Right lobe of liver (tissue), 6 donors: ENCODE data around the gene RAB1B. TPM values are rescaled to one million over a fixed set of nuclear protein-coding genes. Genes with fewer than 3 reads are reported as not detected.

Experiments
- ATAC-seq, 4 donors: fragments of 200-7000 bp; cut with Tn5 transposase; one replicate each; pipeline ENCODE4 v1.9.1; 2020; ENCODE audit warnings: mild to moderate bottlenecking in 4 of 4, moderate library complexity in 4 of 4
- DNase-seq, 3 donors: peaks; one replicate each; pipeline ENCODE4 v3.0.0-alpha.2; 2020
- H3K27ac ChIP-seq, 3 donors: fragments of 200-600 bp; one replicate each; pipeline ENCODE4 v1.8.0; 2022
- H3K27me3 ChIP-seq, 2 donors: fragments of 200-600 bp; one replicate each; pipeline ENCODE4 v1.8.0; 2022
- H3K36me3 ChIP-seq, 4 donors: fragments of 200-600 bp; sonication (generic) in 1 of 4; one replicate each; pipeline versions ENCODE4 v1.5.1 to v1.8.0; 2017 to 2022; ENCODE audit warnings: control low read depth in 1 of 4
- H3K4me1 ChIP-seq, 4 donors: fragments of 200-600 bp; sonication (generic) in 1 of 4; one replicate each; pipeline versions ENCODE4 v1.5.1 to v1.8.0; 2017 to 2022; ENCODE audit warnings: control low read depth in 1 of 4
- H3K4me3 ChIP-seq, 3 donors: fragments of 200-600 bp; one replicate each; pipeline ENCODE4 v1.8.0; 2022
- H3K9me3 ChIP-seq, 4 donors: fragments of 200-600 bp; sonication (generic) in 1 of 4; one replicate each; pipeline versions ENCODE4 v1.5.1 to v1.8.0; 2017 to 2022; ENCODE audit warnings: control low read depth in 1 of 4
- POLR2A ChIP-seq: fragments of 450-650 bp; IDR thresholded peaks from one replicate; pipeline ENCODE4 v1.6.1; 2017; ENCODE audit warnings: antibody characterized with exemption, mild to moderate bottlenecking
- WGBS: methylation state at CpG from one replicate; pipeline ENCODE4 v1.1.6; 2018; ENCODE audit warnings: low coverage, low lambda C conversion rate; ENCODE audit not compliant: insufficient coverage; ENCODE audit errors: missing lambda C conversion rate; 5-methylcytosine and 5-hydroxymethylcytosine counted together
- intact Hi-C, 2 donors: fragments of 100-400 bp; cut with DNase I; formaldehyde crosslinking; loops; one replicate each; pipeline versions ENCODE4 v1.11.2 to v1.14.1; 2022
- total RNA-seq, 6 experiments: library from RNA; depleted of rRNA in 2 of 6; stranded (reverse); fragments of >200 nt in 2 of 6; fragmentation: NEBNext Ultra II Directional in 3 of 6; extraction: Animal tissue kit (Norgen Biotek cat#: 25700) in 3 of 6; gene quantifications; one replicate each; pipeline versions ENCODE4 v1.1.0 to v1.2.4, GENCODE V29; 2016 to 2023
- TF ChIP-seq, protein P1 (sequence below), 4 donors: fragments of 200-600 bp in 3 of 4; fragments of 450-650 bp in 1 of 4; IDR thresholded peaks; one replicate each; pipeline versions ENCODE4 v1.5.1 to v1.8.0; 2016 to 2022; ENCODE audit warnings: antibody characterized with exemption in 4 of 4, mild to moderate bottlenecking in 2 of 4
- donor health status: DM: no; HTN: yes; CAD: no.
- donor health status: DM: no; HTN: no; CAD: no.
- donor health status: DM: no; HTN: no; CAD: no.
- donor health status: DM: no; HTN: yes; CAD: no.
- donor health status: DM: no; HTN: yes; CAD: no.

The RAB1B gene
- total RNA-seq, 6 experiments from 2014 or later, result 52.3 to 69.0 (median 59.6) TPM

DNA sequence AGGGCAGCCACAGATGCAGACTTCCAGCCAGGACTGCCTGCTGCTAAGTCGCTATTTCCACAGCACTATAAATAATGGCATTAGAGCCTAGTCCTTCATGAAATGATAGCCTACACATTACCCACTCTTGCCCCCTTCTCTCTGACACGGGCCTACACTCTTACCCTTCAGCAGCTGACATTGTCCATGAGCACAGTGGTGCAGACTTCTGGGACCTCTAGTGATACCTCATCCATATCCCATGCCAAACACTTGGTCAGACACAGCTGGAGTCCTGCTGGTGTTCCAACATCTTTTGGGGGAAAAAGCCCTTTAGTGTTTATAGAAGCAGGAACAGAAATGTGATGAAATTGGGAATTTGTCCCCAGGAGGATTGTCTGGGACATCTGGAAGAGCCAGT is 43.4 kb upstream of the RAB1B start:
- H3K9me3 ChIP-seq, result no peaks in the 10 kb centered on the region
- H3K27me3 ChIP-seq, result no peaks in the 10 kb centered on the region
- TF ChIP-seq POLR2A, result no peak
- TF ChIP-seq, protein P1, sequence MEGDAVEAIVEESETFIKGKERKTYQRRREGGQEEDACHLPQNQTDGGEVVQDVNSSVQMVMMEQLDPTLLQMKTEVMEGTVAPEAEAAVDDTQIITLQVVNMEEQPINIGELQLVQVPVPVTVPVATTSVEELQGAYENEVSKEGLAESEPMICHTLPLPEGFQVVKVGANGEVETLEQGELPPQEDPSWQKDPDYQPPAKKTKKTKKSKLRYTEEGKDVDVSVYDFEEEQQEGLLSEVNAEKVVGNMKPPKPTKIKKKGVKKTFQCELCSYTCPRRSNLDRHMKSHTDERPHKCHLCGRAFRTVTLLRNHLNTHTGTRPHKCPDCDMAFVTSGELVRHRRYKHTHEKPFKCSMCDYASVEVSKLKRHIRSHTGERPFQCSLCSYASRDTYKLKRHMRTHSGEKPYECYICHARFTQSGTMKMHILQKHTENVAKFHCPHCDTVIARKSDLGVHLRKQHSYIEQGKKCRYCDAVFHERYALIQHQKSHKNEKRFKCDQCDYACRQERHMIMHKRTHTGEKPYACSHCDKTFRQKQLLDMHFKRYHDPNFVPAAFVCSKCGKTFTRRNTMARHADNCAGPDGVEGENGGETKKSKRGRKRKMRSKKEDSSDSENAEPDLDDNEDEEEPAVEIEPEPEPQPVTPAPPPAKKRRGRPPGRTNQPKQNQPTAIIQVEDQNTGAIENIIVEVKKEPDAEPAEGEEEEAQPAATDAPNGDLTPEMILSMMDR (IDR thresholded peaks at IDR 0.05), result no peak
- H3K4me3 ChIP-seq, result no peak overlapping the region
- H3K27ac ChIP-seq, result no peak overlapping the region
- intact Hi-C loops, result loop anchor here (10.0 kb wide), 1 partner anchor 60 kb away; the partner anchor contains the start of gene YIF1A (in 2 of the 2)
- ATAC-seq (no peak), DNase-seq (no peak)
- 60% methylated on average over 1 of the region's 2 CpGs for WGBS
- peaks cover 0 to 5% (median 0%) of the 10 kb centered on the region in 4 donors for H3K36me3 ChIP-seq
- no peaks in the 10 kb centered on the region for H3K4me1 ChIP-seq

DNA sequence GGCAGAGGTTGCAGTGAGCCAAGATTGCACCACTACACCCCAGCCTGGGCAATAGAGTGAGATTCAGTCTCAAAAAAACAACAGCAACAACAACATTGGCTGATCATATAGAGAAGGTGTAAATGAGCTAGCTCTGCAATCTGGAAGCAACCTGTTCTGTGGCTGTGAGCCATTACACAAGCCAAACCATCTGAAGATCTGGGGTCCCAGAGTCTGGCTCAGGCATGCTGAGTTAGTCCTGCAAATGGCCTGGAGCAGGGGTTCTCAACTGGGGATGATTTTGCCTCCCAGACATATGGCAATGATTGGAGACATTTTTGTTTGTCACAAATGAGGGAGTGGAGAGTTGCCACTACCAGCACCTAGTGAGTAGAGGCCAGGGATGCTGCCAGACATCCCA is 42.3 kb upstream of the RAB1B start:
- no peak overlapping the region for H3K4me3 ChIP-seq
- ATAC-seq (no peak), DNase-seq (no peak)
- no peak overlapping the region for H3K27ac ChIP-seq
- no peaks in the 10 kb centered on the region for H3K9me3 ChIP-seq
- no peaks in the 10 kb centered on the region for H3K27me3 ChIP-seq
- no peaks in the 10 kb centered on the region for H3K4me1 ChIP-seq
- intact Hi-C loops, result loop anchor here (10.0 kb wide), 1 partner anchor 59 kb away; the partner anchor contains the start of gene YIF1A (in 2 of the 2)
- no peak for TF ChIP-seq POLR2A
- TF ChIP-seq, protein P1 (IDR thresholded peaks at IDR 0.05), result no peak
- H3K36me3 ChIP-seq, result peaks cover 0 to 5% (median 1%) of the 10 kb centered on the region in 4 donors

DNA sequence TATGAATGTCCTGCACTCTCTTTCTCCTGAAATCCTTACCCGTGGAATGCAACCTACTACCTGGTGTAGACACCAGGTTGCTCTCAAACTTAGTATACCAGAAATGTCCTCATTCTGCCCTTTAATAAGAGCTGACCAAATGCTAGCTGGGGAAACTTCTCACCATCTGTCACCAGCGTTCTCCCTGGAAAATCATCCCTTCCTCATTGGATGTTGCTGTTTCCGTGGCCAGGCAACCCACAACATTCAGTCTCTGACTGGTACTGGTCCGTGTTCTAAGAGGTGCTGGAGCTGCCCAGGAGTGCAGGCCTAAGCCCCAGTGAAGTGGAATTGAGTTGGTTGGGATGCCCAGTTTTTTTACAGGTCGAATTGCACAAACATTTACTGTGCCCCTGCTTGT is 40.7 kb upstream of the RAB1B start:
- peaks cover 0 to 5% (median 1%) of the 10 kb centered on the region in 4 donors for H3K36me3 ChIP-seq
- ATAC-seq (no peak), DNase-seq (no peak)
- no peaks in the 10 kb centered on the region for H3K27me3 ChIP-seq
- H3K4me3 ChIP-seq, result no peak overlapping the region
- WGBS, result 79% methylated on average over 5 of the region's 5 CpGs
- intact Hi-C loops, result loop anchor here (10.0 kb wide), 1 partner anchor 57 kb away; the partner anchor contains the start of gene YIF1A (in 2 of the 2)
- no peaks in the 10 kb centered on the region for H3K4me1 ChIP-seq
- TF ChIP-seq, protein P1 (IDR thresholded peaks at IDR 0.05), result no peak
- no peak for TF ChIP-seq POLR2A
- H3K27ac ChIP-seq, result no peak overlapping the region
- no peaks in the 10 kb centered on the region for H3K9me3 ChIP-seq

DNA sequence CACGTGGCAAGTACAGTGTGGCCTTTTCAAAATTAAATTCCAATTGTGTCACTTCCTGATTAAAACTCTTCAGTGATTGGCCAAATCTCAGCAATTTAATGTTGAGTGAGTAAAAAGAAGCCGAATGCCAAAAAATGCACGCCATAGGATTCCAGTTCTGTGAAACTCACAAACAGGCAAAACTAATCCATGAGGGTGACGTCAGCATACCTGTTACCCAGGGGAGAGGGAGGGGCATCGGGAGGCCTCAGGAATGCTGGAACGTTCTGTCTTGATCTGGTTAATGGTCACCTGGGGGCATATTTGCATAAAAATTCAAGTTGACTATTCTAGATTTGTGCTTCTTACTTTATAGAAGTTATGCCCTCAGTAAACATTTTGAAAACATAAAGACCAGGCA is 39.9 kb upstream of the RAB1B start:
- Histone ChIP-seq H3K27me3 (no peaks in the 10 kb centered on the region), H3K27ac (no peak overlapping the region), H3K36me3 (peaks cover 0 to 5% (median 1%) of the 10 kb centered on the region in 4 donors), H3K9me3 (no peaks in the 10 kb centered on the region), H3K4me3 (no peak overlapping the region), H3K4me1 (no peaks in the 10 kb centered on the region)
- TF ChIP-seq POLR2A, result no peak
- TF ChIP-seq, protein P1 (IDR thresholded peaks at IDR 0.05), result no peak
- WGBS, result 71% methylated on average over 6 of the region's 6 CpGs
- ATAC-seq (no peak), DNase-seq (no peak)
- intact Hi-C loops, result loop anchor here (10.0 kb wide), 1 partner anchor 56 kb away; the partner anchor contains the start of gene YIF1A (in 2 of the 2)

DNA sequence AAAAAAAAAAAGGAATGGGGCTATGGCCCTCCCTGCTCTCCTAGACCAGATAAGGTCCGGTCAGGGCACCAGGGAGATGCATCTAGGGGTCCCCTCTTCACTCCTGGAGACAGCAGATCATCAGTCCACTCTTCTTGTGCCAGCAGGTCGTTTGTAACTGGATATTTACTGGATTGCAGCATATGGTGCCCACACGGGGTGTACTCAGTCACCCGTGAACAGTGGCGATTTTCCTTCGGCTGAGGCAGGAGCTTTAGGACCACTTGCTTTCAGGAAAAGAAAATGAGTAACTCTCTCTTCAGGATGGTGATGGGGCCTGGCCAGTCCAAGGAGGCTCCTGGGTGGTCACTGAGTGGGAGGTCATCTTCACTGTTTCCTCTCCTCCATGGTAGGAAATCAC is 38.3 kb upstream of the RAB1B start:
- H3K4me3 ChIP-seq, result no peak overlapping the region
- no CpG with 5 or more reads among the region's 6 CpGs for WGBS
- H3K36me3 ChIP-seq, result peaks cover 0 to 5% (median 1%) of the 10 kb centered on the region in 4 donors
- no peak for TF ChIP-seq POLR2A
- TF ChIP-seq, protein P1 (IDR thresholded peaks at IDR 0.05), result no peak
- H3K27me3 ChIP-seq, result no peaks in the 10 kb centered on the region
- no peaks in the 10 kb centered on the region for H3K9me3 ChIP-seq
- no peak for DNase-seq
- H3K27ac ChIP-seq, result no peak overlapping the region
- H3K4me1 ChIP-seq, result no peaks in the 10 kb centered on the region
- no peak for ATAC-seq
- intact Hi-C loops, result no loop called here
